ENCODE data around the gene CMPK1.
"Not testable (repeated sequence)": the region's sequence is repeated elsewhere in the genome, so short reads cannot be mapped to it uniquely, and the experiment has no call there.

The CMPK1 gene

DNA sequence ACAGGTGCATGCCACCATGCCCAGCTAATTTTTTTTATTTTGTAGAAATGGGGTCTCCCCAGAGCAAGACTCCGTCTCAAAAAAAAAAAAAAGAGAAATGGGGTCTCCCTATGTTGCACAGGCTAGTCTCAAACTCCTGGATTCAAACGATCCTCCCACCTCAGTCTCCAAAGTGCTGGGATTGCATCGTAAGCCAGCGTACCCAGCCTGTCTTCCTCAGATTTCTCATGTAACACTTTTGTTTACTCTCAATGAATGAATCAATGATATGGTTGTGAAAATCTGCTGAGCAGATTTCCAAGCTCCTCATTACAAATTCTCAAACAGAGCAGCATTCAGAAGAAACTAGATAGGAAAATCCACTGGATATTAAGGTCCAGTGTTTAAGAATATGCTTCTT lies 6.6 kb downstream of the CMPK1 start:
- no peak overlapping the region for H3K27ac ChIP-seq
- no peak for TF ChIP-seq ZFX (IDR thresholded peaks at IDR 0.05; ENCODE audit: borderline replicate concordance)
- TF ChIP-seq, protein P1, sequence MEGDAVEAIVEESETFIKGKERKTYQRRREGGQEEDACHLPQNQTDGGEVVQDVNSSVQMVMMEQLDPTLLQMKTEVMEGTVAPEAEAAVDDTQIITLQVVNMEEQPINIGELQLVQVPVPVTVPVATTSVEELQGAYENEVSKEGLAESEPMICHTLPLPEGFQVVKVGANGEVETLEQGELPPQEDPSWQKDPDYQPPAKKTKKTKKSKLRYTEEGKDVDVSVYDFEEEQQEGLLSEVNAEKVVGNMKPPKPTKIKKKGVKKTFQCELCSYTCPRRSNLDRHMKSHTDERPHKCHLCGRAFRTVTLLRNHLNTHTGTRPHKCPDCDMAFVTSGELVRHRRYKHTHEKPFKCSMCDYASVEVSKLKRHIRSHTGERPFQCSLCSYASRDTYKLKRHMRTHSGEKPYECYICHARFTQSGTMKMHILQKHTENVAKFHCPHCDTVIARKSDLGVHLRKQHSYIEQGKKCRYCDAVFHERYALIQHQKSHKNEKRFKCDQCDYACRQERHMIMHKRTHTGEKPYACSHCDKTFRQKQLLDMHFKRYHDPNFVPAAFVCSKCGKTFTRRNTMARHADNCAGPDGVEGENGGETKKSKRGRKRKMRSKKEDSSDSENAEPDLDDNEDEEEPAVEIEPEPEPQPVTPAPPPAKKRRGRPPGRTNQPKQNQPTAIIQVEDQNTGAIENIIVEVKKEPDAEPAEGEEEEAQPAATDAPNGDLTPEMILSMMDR (IDR thresholded peaks at IDR 0.05), result no peak

DNA sequence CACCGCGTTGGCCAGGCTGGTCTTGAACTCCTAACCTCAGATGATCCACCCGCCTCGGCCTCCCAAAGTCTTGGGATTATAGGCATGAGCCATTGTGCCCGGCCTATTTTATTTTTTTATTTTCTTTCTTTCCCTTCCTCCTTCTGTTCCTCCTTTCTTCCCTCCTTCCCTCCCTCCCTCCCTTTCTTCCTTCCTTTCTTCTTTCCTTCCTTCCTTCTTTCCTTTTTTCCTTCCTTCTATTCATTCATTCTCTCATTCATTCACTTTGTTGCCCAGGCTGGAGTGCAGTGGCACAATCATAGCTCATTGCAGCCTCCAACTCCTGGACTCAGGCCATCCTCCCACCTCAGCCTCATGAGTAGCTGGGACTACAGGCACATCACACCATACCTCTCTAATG lies 13.4 kb downstream of the CMPK1 start:
- H3K27ac ChIP-seq, result not testable (repeated sequence)

DNA sequence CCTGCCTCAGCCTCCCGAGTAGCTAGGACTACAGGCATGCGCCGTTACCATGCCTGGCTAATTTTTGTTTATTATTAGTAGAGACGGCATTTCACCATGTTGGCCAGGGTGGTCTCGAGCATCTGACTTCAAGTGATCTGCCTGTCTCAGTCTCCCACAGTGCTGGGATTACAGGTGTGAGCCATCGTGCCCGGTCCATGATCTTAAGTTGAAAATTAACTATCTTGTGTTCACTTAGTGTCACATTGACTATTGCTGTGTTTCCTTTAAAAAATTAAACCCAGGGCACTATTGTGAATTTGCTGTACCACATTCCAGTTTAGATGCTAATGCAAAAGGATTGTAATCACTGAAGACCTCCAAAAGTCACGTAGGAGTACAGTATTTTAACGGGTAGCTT lies 14.1 kb downstream of the CMPK1 start:
- TF ChIP-seq, protein P1 (IDR thresholded peaks at IDR 0.05), result no peak
- no peak for TF ChIP-seq ZFX (IDR thresholded peaks at IDR 0.05; ENCODE audit: borderline replicate concordance)

DNA sequence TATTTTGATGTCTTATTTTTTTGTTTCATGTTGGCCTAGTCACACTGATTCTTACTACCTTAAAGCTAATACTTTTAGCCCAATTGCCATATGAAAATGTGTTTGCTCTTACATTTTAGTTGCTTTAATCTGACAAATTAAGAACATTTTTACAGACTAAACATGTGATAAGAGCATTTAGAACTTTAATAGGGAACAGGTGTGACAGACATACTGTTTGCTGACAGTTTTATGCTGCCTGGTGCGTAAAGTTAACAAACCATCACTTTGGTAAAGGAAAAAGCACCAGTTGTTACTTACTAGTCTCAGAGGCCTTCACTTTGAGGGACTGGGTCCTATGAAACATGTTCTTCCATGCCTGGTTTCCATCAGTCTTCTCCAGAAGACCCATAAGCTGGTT lies 14.7 kb downstream of the CMPK1 start:
- H3K27ac ChIP-seq, result no peak overlapping the region
- TF ChIP-seq, protein P1 (IDR thresholded peaks at IDR 0.05), result no peak
- no peak for TF ChIP-seq ZFX (IDR thresholded peaks at IDR 0.05; ENCODE audit: borderline replicate concordance)

More for the DNA sequence above, 14.1 kb downstream of the CMPK1 start:
- H3K27ac ChIP-seq, result no peak overlapping the region

DNA sequence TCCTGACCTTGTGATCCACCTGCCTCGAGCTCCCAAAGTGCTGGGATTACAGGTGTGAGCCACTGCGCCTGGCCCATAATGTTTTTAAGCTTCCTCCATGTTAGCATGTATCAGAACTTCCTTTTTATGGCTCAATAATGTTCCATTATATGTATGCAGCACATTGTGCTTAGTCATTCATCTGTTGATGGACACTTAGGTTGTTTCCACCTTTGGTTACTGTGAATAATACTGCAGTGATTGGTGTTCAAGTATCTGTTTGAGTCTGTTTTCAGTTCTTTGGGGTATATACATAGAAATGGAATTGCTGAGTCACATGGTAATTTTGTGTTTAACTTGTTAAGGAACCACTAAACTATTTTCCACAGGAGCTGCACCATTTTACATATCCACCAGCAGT lies 17.7 kb downstream of the CMPK1 start:
- TF ChIP-seq, protein P1 (IDR thresholded peaks at IDR 0.05), result no peak
- no peak for TF ChIP-seq ZFX (IDR thresholded peaks at IDR 0.05; ENCODE audit: borderline replicate concordance)
- H3K27ac ChIP-seq, result no peak overlapping the region

DNA sequence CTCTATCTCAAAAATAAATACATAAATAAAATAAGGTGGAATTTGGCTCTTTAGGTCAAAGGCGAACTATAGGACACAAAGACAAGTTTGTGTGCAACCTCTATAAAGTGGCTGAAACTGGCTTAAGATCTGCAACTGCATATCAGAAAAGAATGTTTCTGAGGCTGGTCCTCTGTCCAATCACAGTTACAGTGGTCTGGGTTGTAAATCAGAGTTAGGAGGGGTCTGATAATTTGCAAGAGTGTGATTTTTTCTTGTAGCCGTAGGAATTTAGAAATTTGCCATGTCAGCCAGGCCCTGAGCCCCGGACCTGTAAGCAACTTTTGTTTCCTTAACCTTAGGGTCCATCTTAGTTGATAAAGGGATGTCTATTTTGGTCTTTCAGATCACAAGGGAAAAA lies 27.8 kb downstream of the CMPK1 start:
- no peak for TF ChIP-seq ZFX (IDR thresholded peaks at IDR 0.05; ENCODE audit: borderline replicate concordance)
- TF ChIP-seq, protein P1 (IDR thresholded peaks at IDR 0.05), result no peak
- H3K27ac ChIP-seq, result no peak overlapping the region

DNA sequence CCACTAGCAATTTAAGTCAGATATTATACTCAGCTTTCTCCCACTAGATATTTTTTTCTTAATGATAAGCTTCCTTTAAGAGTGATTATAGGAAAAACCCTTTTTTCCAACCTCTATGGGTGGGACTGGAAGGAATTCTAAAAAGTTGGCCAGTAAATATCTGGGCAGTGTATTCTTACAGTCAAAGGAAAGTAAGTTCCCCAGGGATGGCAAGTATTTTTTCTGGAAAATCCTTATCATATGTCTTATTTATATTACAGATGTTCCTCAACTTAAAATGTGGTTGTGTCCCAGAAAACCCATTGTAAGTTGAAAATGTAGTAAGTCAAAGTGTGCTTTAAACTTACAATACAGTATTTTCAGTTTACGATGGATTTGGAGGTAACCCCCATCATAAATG lies 29.2 kb downstream of the CMPK1 start:
- TF ChIP-seq, protein P1 (IDR thresholded peaks at IDR 0.05), result no peak
- no peak for TF ChIP-seq ZFX (IDR thresholded peaks at IDR 0.05; ENCODE audit: borderline replicate concordance)
- H3K27ac ChIP-seq, result no peak overlapping the region

DNA sequence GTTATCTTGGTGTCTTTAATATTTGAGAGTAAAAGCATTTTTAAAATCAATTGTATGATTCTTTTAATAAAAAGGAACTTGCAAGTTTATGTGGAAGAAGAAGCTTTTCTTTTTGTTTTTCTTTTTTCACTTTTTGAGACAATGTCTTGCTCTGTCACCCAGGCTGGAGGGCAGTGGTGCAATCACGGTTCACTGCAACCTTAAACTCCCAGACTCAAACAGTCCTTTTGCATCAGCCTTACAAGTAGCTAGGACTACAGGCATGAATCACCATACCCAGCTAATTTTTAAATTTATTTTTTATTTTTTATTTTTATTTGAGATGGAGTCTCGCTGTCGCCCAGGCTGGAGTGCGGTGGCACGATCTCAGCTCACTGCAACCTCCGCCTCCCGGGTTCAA lies 34.1 kb downstream of the CMPK1 start:
- no peak overlapping the region for H3K27ac ChIP-seq
- TF ChIP-seq ZFX (IDR thresholded peaks at IDR 0.05; ENCODE audit: borderline replicate concordance), result no peak
- TF ChIP-seq, protein P1 (IDR thresholded peaks at IDR 0.05), result no peak
